Sigmoid colon (tissue), 4 donors: ENCODE measurements around the gene DTX4.

Experiments used
- EP300 ChIP-seq, 4 donors: sonication (generic); formaldehyde crosslinking; IDR thresholded peaks; one replicate each; pipeline ENCODE4 v1.6.1; 2017; ENCODE audit warnings: antibody characterized with exemption in 4 of 4
- POLR2A ChIP-seq, 2 donors: fragments of 450-650 bp; IDR thresholded peaks; one replicate each; pipeline ENCODE4 v1.6.1; 2016; ENCODE audit warnings: antibody characterized with exemption in 2 of 2, mild to moderate bottlenecking in 2 of 2, moderate library complexity in 2 of 2
- POLR2AphosphoS5 ChIP-seq, 4 donors: sonication (generic); formaldehyde crosslinking; IDR thresholded peaks; one replicate each; pipeline ENCODE4 v1.6.1; 2017; ENCODE audit warnings: antibody characterized with exemption in 4 of 4
- TF ChIP-seq, protein P1 (sequence below), 4 experiments: fragments of 450-650 bp in 3 of 4; fragments of 200-600 bp in 1 of 4; IDR thresholded peaks; one replicate each; pipeline ENCODE4 v1.5.1; 2016 to 2019; ENCODE audit warnings: antibody characterized with exemption in 4 of 4, mild to moderate bottlenecking in 3 of 4, moderate library complexity in 2 of 4

DNA sequence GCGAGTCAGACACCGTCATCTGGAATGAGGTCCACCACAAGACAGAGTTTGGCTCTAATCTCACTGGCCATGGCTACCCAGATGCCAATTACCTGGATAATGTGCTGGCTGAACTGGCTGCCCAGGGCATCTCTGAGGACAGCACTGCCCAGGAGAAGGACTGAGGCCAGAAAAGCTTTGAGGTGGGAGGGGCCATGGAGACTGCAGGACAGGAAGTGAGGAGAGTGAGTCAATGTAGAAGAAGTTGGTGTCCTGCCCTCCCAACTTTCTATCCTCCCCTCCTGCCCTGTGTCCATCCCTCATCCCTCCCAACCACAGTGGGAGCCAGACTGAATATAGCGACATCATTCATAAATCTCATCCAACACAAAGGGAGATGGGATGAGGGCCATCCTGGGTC, 32.8 kb downstream of the DTX4 start:
- TF ChIP-seq, protein P1, sequence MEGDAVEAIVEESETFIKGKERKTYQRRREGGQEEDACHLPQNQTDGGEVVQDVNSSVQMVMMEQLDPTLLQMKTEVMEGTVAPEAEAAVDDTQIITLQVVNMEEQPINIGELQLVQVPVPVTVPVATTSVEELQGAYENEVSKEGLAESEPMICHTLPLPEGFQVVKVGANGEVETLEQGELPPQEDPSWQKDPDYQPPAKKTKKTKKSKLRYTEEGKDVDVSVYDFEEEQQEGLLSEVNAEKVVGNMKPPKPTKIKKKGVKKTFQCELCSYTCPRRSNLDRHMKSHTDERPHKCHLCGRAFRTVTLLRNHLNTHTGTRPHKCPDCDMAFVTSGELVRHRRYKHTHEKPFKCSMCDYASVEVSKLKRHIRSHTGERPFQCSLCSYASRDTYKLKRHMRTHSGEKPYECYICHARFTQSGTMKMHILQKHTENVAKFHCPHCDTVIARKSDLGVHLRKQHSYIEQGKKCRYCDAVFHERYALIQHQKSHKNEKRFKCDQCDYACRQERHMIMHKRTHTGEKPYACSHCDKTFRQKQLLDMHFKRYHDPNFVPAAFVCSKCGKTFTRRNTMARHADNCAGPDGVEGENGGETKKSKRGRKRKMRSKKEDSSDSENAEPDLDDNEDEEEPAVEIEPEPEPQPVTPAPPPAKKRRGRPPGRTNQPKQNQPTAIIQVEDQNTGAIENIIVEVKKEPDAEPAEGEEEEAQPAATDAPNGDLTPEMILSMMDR (IDR thresholded peaks at IDR 0.05), result no peak
- TF ChIP-seq EP300 (IDR thresholded peaks at IDR 0.05) (no peak), POLR2A (IDR thresholded peaks at IDR 0.05) (no peak), POLR2AphosphoS5 (IDR thresholded peaks at IDR 0.05) (no peak)
